ENCODE data around the gene POLR2M. TPM values are rescaled to one million over a fixed set of nuclear protein-coding genes. Genes with fewer than 3 reads are reported as not detected.

Gene POLR2M
- 43.6 TPM for polyA plus RNA-seq (2012; ENCODE audit: low read depth, missing spikeins)

- DNase-seq (ENCODE audit: insufficient read length, low spot score) (peak; percentile 61), FAIRE-seq (peak; percentile 87)
Measured at GRCh38 chr15:57706405-57707209, at the start of gene POLR2M. POLR2M (plus strand) TSS chr15:57706714; CDS start chr15:57706843, 129 bp downstream.

DNA sequence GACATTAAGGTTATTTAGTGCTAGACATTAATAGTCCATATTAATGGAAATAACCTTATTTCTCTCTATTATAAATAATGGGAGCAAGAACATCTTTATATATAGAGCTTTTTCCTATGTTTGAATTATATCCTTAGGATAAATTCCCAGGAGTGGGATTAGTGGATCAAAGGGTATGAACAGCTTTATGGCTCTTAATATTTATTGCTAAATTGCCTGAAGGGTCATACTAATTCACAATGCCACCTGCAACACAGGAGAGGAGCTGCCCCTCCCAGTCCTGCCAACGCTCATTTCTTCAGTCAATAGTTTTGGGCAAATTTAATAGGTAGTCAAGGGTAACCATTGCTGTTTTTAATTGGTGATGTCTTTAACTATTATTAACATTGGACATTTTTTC, 48.9 kb upstream of the POLR2M start:
- TF ChIP-seq SPI1 (IDR thresholded peaks at IDR 0.05; ENCODE audit: low read depth, low read length) (no peak), POLR2A (IDR thresholded peaks at IDR 0.05; ENCODE audit: low read depth, low read length) (no peak), POU2F2 (IDR thresholded peaks at IDR 0.05; ENCODE audit: low read depth, low read length) (no peak), POLR2AphosphoS5 (IDR thresholded peaks at IDR 0.05; ENCODE audit: low read depth, low read length) (no peak), PAX5 (IDR thresholded peaks at IDR 0.05; ENCODE audit: insufficient read depth, low read length, severe bottlenecking) (no peak), TAF1 (IDR thresholded peaks at IDR 0.05; ENCODE audit: low read depth, low read length) (no peak)
- no peak for FAIRE-seq
- no peak for DNase-seq (ENCODE audit: insufficient read length, low spot score)

More at GRCh38 chr15:57706405-57707209, at the start of gene POLR2M:
- peak; percentile 85; the same call in 1 of the 2 replicates for TF ChIP-seq POLR2A (IDR thresholded peaks at IDR 0.05; ENCODE audit: low read depth, low read length)
- no peak for TF ChIP-seq POU2F2 (IDR thresholded peaks at IDR 0.05; ENCODE audit: low read depth, low read length)
- peak; percentile 26 for TF ChIP-seq PAX5 (IDR thresholded peaks at IDR 0.05; ENCODE audit: insufficient read depth, low read length, severe bottlenecking)
- TF ChIP-seq SPI1 (IDR thresholded peaks at IDR 0.05; ENCODE audit: low read depth, low read length), result peak; percentile 46; the same call in 1 of the 2 replicates
- peak; percentile 91 for TF ChIP-seq TAF1 (IDR thresholded peaks at IDR 0.05; ENCODE audit: low read depth, low read length)
- TF ChIP-seq POLR2AphosphoS5 (IDR thresholded peaks at IDR 0.05; ENCODE audit: low read depth, low read length), result peak; percentile 83

DNA sequence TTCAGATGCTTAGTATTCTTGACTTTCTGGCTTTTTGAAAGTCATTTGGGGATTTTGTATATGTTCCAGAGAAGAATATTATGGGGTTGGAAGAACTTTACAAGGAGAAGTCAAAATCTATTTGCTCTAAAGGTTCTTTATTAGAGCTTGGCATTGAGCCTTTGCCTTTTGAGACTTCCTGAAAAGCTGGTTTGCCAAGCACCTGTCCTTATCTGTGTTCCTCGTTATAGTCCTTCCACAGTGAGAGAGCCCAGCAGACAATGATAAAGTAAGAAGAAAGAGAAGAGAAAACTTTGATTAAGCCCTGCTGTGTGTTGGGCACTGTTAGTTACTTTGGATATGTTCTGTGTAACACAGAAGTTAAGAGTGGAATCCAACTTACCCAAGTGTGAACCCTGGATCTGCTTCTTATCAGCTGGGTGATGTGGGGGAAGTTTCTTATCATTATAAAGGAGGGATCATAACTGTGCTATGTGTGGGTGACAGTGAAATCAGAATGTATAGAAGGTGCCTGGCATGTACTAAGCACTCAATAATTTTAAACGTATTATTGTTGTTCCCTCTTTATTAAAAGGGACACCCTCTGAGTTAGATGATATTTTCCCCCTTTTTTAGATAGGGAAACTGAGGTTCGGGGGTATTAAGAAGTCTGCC, 44.3 kb upstream of the POLR2M start:
- DNase-seq (ENCODE audit: insufficient read length, low spot score) (no peak), FAIRE-seq (no peak)
- no peak for TF ChIP-seq PAX5 (IDR thresholded peaks at IDR 0.05; ENCODE audit: insufficient read depth, low read length, severe bottlenecking)
- TF ChIP-seq POLR2AphosphoS5 (IDR thresholded peaks at IDR 0.05; ENCODE audit: low read depth, low read length), result no peak
- TF ChIP-seq TAF1 (IDR thresholded peaks at IDR 0.05; ENCODE audit: low read depth, low read length), result no peak

- no peak for FAIRE-seq
Measured at GRCh38 chr15:57662802-57663201, 43.7 kb upstream of the POLR2M start.

GRCh38 chr15:57663262-57663661, 43.3 kb upstream of the POLR2M start:
- no peak for TF ChIP-seq PAX5 (IDR thresholded peaks at IDR 0.05; ENCODE audit: insufficient read depth, low read length, severe bottlenecking)
- no peak for TF ChIP-seq SPI1 (IDR thresholded peaks at IDR 0.05; ENCODE audit: low read depth, low read length)
- no peak for TF ChIP-seq POU2F2 (IDR thresholded peaks at IDR 0.05; ENCODE audit: low read depth, low read length)
- TF ChIP-seq TAF1 (IDR thresholded peaks at IDR 0.05; ENCODE audit: low read depth, low read length), result no peak
- no peak for TF ChIP-seq POLR2A (IDR thresholded peaks at IDR 0.05; ENCODE audit: low read depth, low read length)
- no peak for TF ChIP-seq POLR2AphosphoS5 (IDR thresholded peaks at IDR 0.05; ENCODE audit: low read depth, low read length)
- no peak for DNase-seq (ENCODE audit: insufficient read length, low spot score)
- FAIRE-seq, result no peak

More at GRCh38 chr15:57662802-57663201, 43.7 kb upstream of the POLR2M start:
- no peak for TF ChIP-seq SPI1 (IDR thresholded peaks at IDR 0.05; ENCODE audit: low read depth, low read length)
- TF ChIP-seq POLR2A (IDR thresholded peaks at IDR 0.05; ENCODE audit: low read depth, low read length), result no peak
- TF ChIP-seq TAF1 (IDR thresholded peaks at IDR 0.05; ENCODE audit: low read depth, low read length), result no peak
- TF ChIP-seq POLR2AphosphoS5 (IDR thresholded peaks at IDR 0.05; ENCODE audit: low read depth, low read length), result no peak
- no peak for TF ChIP-seq POU2F2 (IDR thresholded peaks at IDR 0.05; ENCODE audit: low read depth, low read length)
- DNase-seq (ENCODE audit: insufficient read length, low spot score), result no peak

DNA sequence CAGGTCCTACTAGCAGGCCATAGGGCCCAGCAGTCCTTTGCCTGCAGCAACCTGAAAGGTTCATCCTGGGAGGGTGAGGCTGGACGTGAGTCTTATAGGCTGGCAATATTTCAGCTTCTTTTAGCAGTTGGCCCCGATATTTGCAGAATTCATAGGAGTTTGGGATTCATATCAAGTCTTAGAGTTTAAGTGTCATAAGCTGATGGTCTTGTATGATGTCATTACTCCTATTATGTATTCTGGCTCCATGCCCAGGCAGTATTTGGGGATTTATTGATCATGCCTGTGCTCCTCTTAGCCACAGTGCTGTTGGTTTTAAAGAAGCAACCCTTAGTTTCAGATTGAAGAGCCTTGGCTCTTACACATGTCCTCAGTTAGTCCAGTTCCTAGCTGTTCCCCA, 41.3 kb upstream of the POLR2M start:
- TF ChIP-seq TAF1 (IDR thresholded peaks at IDR 0.05; ENCODE audit: low read depth, low read length) (no peak), PAX5 (IDR thresholded peaks at IDR 0.05; ENCODE audit: insufficient read depth, low read length, severe bottlenecking) (no peak), SPI1 (IDR thresholded peaks at IDR 0.05; ENCODE audit: low read depth, low read length) (no peak), POLR2AphosphoS5 (IDR thresholded peaks at IDR 0.05; ENCODE audit: low read depth, low read length) (no peak), POU2F2 (IDR thresholded peaks at IDR 0.05; ENCODE audit: low read depth, low read length) (no peak), POLR2A (IDR thresholded peaks at IDR 0.05; ENCODE audit: low read depth, low read length) (no peak)
- no peak for DNase-seq (ENCODE audit: insufficient read length, low spot score)
- FAIRE-seq, result no peak

DNA sequence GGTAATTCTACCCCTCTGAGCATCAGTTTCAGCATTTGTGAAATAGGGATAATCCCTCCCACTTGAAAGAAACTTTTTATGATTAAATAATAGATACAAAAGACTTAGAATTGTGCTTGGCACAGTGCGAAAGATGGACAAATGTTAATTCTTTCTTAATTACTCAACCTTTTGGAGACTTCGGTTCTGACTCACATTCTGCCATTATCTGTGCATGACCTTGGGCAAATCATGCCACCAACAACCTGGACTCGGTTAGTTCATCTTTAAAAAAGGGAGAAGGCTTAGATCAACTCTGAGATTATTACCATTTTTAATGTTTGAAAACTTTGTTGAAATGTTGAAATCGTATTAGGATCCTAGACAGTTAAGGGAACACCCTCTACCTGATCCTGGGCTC, 40.6 kb upstream of the POLR2M start:
- no peak for FAIRE-seq
- no peak for TF ChIP-seq PAX5 (IDR thresholded peaks at IDR 0.05; ENCODE audit: insufficient read depth, low read length, severe bottlenecking)
- TF ChIP-seq POLR2A (IDR thresholded peaks at IDR 0.05; ENCODE audit: low read depth, low read length), result no peak
- TF ChIP-seq POLR2AphosphoS5 (IDR thresholded peaks at IDR 0.05; ENCODE audit: low read depth, low read length), result no peak
- TF ChIP-seq TAF1 (IDR thresholded peaks at IDR 0.05; ENCODE audit: low read depth, low read length), result no peak
- DNase-seq (ENCODE audit: insufficient read length, low spot score), result no peak

DNA sequence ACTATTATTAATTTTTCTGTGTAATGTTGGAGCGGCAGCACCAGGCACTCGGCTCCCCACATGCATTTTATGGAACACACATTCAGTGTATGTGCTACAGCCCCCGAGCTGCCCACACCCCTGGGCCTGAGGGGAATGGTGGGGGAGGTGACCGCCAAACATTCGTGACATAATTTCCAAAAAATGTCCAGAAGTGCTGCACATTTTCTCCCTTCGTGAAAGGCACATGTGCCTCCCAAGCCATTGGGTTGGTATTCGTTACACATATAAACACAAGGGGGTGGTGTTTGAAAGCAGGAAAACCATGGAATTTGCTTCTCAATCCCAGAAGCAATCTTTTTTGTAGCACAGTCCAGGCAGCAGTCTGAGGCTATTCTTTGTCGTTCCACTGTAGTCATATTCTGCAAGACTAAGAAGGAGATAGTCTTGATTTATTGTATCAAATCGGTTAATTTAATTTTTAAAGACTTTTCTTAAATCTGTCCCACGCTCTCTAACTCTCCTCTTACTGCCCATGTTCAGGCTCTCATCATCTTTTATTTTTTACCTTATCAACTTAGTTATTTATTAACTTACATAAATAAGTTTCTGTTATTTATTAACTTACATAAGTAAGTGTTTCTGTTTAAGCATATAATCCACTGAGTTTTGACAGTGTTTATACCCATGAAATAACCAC, 39.2 kb upstream of the POLR2M start:
- DNase-seq (ENCODE audit: insufficient read length, low spot score), result no peak
- FAIRE-seq, result no peak
- TF ChIP-seq SPI1 (IDR thresholded peaks at IDR 0.05; ENCODE audit: low read depth, low read length) (no peak), TAF1 (IDR thresholded peaks at IDR 0.05; ENCODE audit: low read depth, low read length) (no peak), POLR2AphosphoS5 (IDR thresholded peaks at IDR 0.05; ENCODE audit: low read depth, low read length) (no peak), POU2F2 (IDR thresholded peaks at IDR 0.05; ENCODE audit: low read depth, low read length) (no peak)

- FAIRE-seq (no peak), DNase-seq (ENCODE audit: insufficient read length, low spot score) (no peak)
- TF ChIP-seq SPI1 (IDR thresholded peaks at IDR 0.05; ENCODE audit: low read depth, low read length), result no peak
- no peak for TF ChIP-seq TAF1 (IDR thresholded peaks at IDR 0.05; ENCODE audit: low read depth, low read length)
- no peak for TF ChIP-seq POLR2A (IDR thresholded peaks at IDR 0.05; ENCODE audit: low read depth, low read length)
- TF ChIP-seq PAX5 (IDR thresholded peaks at IDR 0.05; ENCODE audit: insufficient read depth, low read length, severe bottlenecking), result no peak
- TF ChIP-seq POLR2AphosphoS5 (IDR thresholded peaks at IDR 0.05; ENCODE audit: low read depth, low read length), result no peak
- TF ChIP-seq POU2F2 (IDR thresholded peaks at IDR 0.05; ENCODE audit: low read depth, low read length), result no peak
Measured at GRCh38 chr15:57668016-57668415, 38.5 kb upstream of the POLR2M start.

All from GM12891 (cell line).